HG03097 (cell line): ENCODE data around the gene MAPK12.

Experiments
- ATAC-seq: cut with Tn5 transposase; IDR thresholded peaks from one replicate; pipeline ENCODE4 v1.9.1; 2021; ENCODE audit not compliant: unreplicated experiment, low FRiP score

The MAPK12 gene

GRCh38 chr22:50236731-50237409 lies 24.6 kb downstream of the MAPK12 start:
- ATAC-seq, result no peak

- no peak for ATAC-seq
These were observed 28.3 kb downstream of the MAPK12 start for GRCh38 chr22:50233223-50233622.

GRCh38 chr22:50232481-50233151 lies 28.9 kb downstream of the MAPK12 start:
- no peak for ATAC-seq

GRCh38 chr22:50229370-50229769 lies 32.1 kb downstream of the MAPK12 start:
- no peak for ATAC-seq

- ATAC-seq, result no peak
These were observed 33.1 kb downstream of the MAPK12 start for GRCh38 chr22:50228366-50228765.

GRCh38 chr22:50227579-50228215 lies 33.8 kb downstream of the MAPK12 start:
- ATAC-seq, result no peak

GRCh38 chr22:50226875-50227165 lies 34.7 kb downstream of the MAPK12 start:
- no peak for ATAC-seq

- no peak for ATAC-seq
These were observed 35.2 kb downstream of the MAPK12 start for GRCh38 chr22:50226063-50226874.

- ATAC-seq, result no peak
These were observed 36.1 kb downstream of the MAPK12 start for GRCh38 chr22:50225200-50225969.

- ATAC-seq, result no peak
These were observed 37.4 kb downstream of the MAPK12 start for GRCh38 chr22:50224071-50224470.

GRCh38 chr22:50222508-50222907 lies 39.0 kb downstream of the MAPK12 start:
- ATAC-seq, result no peak

- ATAC-seq, result no peak
These were observed 39.8 kb downstream of the MAPK12 start for GRCh38 chr22:50221410-50222300.

- ATAC-seq, result no peak
These were observed 40.7 kb downstream of the MAPK12 start for GRCh38 chr22:50220603-50221409.

- no peak for ATAC-seq
These were observed 41.5 kb downstream of the MAPK12 start for GRCh38 chr22:50219800-50220602.

GRCh38 chr22:50218996-50219727 lies 42.3 kb downstream of the MAPK12 start:
- ATAC-seq, result no peak

GRCh38 chr22:50218153-50218995 lies 43.1 kb downstream of the MAPK12 start:
- ATAC-seq, result no peak
